GM12873 (cell line): ENCODE data around the gene PIEZO2.

ENCODE experiments used
- CTCF ChIP-seq: IDR thresholded peaks from 2 replicates; pipeline ENCODE4 v1.5.1; 2012; ENCODE audit warnings: low read depth, mild to moderate bottlenecking, moderate library complexity, low read length, control low read depth; ENCODE audit not compliant: insufficient read depth; ENCODE audit errors: missing control alignments

PIEZO2 gene

GRCh38 chr18:11167778-11168177 lies 18.4 kb upstream of the PIEZO2 start:
- TF ChIP-seq CTCF = no peak

GRCh38 chr18:11165952-11166351 lies 16.6 kb upstream of the PIEZO2 start:
- TF ChIP-seq CTCF = no peak

- no peak for TF ChIP-seq CTCF
Observed at GRCh38 chr18:11165138-11165537, 15.8 kb upstream of the PIEZO2 start.

GRCh38 chr18:11163665-11164064 lies 14.3 kb upstream of the PIEZO2 start:
- no peak for TF ChIP-seq CTCF

- no peak for TF ChIP-seq CTCF
Observed at GRCh38 chr18:11162889-11163288, 13.5 kb upstream of the PIEZO2 start.

- no peak for TF ChIP-seq CTCF
Observed at GRCh38 chr18:11162462-11162861, 13.1 kb upstream of the PIEZO2 start.

- no peak for TF ChIP-seq CTCF
Observed at GRCh38 chr18:11160313-11160712, 10.9 kb upstream of the PIEZO2 start.
